Measurements from ENCODE around the gene CRHBP.
"Not testable (repeated sequence)": the region's sequence is repeated elsewhere in the genome, so short reads cannot be mapped to it uniquely, and the experiment has no call there.

CRHBP gene

DNA sequence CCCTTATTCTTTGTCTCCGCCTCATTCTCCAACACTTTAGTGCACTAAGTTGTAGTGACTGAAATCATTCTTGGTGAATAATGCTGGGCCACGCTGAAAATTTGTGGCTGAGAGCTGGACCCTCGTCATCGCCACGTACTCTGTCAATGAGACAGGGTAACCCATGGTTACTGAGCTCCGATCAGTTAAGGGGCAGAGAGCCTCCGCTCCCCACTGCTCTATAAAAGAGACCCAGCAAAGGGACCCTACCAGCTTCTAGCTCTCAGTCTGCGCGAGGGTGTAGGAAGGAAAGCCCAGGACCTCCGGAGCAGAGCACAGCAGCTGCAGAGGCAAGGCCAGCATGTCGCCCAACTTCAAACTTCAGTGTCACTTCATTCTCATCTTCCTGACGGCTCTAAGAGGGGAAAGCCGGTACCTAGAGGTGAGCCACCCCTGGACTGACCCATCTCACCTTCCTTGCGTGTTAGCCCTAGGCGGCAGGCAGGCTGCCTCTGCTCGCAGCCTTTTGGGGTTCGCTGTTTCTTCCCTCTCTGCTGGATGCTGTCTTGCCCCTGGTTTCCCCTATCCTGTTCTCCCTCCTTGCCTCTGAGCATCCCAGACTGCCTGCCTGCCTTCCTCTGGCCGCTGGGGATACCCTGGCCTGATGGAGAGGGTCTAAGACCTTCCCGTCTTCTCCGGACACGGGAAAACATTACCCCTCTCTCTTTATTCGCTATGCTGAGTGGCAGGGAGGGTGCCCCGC, at the start of gene CRHBP:
Gene CRHBP (plus strand): TSS at position 251 of the 742 bp plus-strand sequence. CDS start 90 bp downstream, at position 341.
- TF ChIP-seq, protein P1, sequence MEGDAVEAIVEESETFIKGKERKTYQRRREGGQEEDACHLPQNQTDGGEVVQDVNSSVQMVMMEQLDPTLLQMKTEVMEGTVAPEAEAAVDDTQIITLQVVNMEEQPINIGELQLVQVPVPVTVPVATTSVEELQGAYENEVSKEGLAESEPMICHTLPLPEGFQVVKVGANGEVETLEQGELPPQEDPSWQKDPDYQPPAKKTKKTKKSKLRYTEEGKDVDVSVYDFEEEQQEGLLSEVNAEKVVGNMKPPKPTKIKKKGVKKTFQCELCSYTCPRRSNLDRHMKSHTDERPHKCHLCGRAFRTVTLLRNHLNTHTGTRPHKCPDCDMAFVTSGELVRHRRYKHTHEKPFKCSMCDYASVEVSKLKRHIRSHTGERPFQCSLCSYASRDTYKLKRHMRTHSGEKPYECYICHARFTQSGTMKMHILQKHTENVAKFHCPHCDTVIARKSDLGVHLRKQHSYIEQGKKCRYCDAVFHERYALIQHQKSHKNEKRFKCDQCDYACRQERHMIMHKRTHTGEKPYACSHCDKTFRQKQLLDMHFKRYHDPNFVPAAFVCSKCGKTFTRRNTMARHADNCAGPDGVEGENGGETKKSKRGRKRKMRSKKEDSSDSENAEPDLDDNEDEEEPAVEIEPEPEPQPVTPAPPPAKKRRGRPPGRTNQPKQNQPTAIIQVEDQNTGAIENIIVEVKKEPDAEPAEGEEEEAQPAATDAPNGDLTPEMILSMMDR (IDR thresholded peaks at IDR 0.05; ENCODE audit: low read depth, low read length), result no peak
- TF ChIP-seq, protein P2, sequence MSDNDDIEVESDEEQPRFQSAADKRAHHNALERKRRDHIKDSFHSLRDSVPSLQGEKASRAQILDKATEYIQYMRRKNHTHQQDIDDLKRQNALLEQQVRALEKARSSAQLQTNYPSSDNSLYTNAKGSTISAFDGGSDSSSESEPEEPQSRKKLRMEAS (IDR thresholded peaks at IDR 0.05; ENCODE audit: low read depth, low read length), result no peak
- no peak for TF ChIP-seq POLR2A (IDR thresholded peaks at IDR 0.05; ENCODE audit: extremely low read depth, insufficient read length)
- H3K4me3 ChIP-seq (ENCODE audit: low read depth, low read length), result no peak within 1 kb of the TSS
- no peak for DNase-seq (ENCODE audit: low read depth)

DNA sequence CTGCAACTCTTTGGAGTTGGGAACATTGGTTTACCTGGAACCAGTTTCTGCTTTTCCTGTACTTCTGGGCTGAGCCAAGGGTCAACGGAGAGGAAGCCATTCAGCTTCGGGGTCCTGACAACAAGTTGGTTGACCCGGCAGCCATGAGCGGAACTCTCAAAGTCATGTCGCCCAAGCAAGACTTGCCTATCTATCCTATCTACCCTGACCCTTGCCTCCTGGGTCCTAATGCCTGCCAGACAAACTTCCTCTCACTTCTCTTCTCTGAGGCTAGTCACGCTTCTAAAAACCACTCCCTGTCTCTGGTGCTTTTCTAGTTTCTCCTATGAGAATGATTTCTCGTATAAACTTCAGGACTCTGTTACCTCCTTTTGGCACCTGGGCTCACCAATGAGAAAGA, 44.7 kb upstream of the CRHBP start:
- TF ChIP-seq, protein P2 (IDR thresholded peaks at IDR 0.05; ENCODE audit: low read depth, low read length), result no peak
- TF ChIP-seq POLR2A (IDR thresholded peaks at IDR 0.05; ENCODE audit: extremely low read depth, insufficient read length), result no peak
- TF ChIP-seq, protein P1 (IDR thresholded peaks at IDR 0.05; ENCODE audit: low read depth, low read length), result no peak
- TF ChIP-seq MYC (IDR thresholded peaks at IDR 0.05; ENCODE audit: low read depth, low read length), result no peak
- H3K4me3 ChIP-seq (ENCODE audit: low read depth, low read length), result no peak overlapping the region
- DNase-seq (ENCODE audit: low read depth), result no peak

DNA sequence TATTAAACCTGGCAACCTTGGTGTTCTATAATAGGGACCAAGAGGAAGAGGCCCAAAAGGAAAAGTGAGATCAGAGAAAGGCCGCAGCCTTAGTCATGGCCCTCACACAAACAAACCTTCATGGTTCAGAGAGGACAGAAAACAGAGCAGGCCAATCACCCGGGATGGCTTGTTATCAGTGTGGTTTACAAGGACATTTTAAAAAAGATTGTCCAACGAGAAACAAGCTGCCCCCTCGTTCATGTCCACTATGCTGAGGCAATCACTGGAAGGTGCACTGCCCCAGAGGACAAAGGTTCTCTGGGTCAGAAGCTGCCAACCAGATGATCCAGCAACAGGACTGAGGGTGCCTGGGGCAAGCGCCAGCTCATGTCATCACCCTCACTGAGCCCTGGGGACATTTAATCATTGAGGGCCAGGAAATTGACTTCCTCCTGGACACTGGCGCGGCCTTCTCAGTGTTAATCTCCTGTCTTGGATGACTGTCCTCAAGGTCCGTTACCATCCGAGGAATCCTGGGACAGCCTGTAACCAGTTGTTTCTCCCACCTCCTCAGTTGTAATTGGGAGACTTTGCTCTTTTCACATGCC, 42.4 kb upstream of the CRHBP start:
- not testable (repeated sequence) for H3K4me3 ChIP-seq (ENCODE audit: low read depth, low read length); DNase-seq (ENCODE audit: low read depth)

DNA sequence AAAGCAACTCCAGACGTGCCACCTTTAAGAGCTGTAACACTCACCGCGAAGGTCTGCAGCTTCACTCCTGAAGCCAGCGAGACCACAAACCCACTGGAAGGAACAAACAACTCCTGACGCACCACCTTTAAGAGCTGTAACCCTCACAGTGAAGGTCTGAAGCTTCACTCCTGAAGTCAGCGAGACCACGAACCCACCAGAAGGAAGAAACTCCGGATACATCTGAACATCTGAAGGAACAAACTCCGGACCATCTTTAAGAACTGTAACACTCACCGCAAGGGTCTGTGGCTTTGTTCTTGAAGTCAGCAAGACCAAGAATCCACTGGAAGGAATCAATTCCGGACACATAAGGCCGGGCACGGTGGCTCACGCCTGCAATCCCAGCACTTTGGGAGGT, 38.2 kb upstream of the CRHBP start:
- DNase-seq (ENCODE audit: low read depth); H3K4me3 ChIP-seq (ENCODE audit: low read depth, low read length): not testable (repeated sequence)

DNA sequence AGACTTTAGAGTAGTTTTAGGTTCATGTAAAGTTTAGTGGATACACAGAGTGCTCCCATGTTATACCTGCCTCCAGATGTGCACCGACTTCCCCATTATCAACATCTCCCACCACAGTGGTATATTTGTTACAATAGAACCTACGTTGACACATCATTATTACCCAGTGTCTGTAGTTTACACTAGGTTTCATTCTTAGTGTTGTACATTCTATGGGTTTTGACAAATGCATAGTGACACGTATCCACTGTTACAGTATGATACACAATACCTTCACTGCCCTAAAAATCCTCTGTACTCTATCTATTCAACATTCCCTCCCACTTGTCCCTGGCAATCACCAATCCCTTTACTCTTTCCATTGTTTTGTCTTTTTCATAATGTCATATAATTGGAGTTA, 34.3 kb upstream of the CRHBP start:
- no peak overlapping the region for H3K4me3 ChIP-seq (ENCODE audit: low read depth, low read length)
- TF ChIP-seq, protein P2 (IDR thresholded peaks at IDR 0.05; ENCODE audit: low read depth, low read length), result no peak
- TF ChIP-seq, protein P1 (IDR thresholded peaks at IDR 0.05; ENCODE audit: low read depth, low read length), result no peak
- TF ChIP-seq MYC (IDR thresholded peaks at IDR 0.05; ENCODE audit: low read depth, low read length) (no peak), POLR2A (IDR thresholded peaks at IDR 0.05; ENCODE audit: extremely low read depth, insufficient read length) (no peak)
- no peak for DNase-seq (ENCODE audit: low read depth)

DNA sequence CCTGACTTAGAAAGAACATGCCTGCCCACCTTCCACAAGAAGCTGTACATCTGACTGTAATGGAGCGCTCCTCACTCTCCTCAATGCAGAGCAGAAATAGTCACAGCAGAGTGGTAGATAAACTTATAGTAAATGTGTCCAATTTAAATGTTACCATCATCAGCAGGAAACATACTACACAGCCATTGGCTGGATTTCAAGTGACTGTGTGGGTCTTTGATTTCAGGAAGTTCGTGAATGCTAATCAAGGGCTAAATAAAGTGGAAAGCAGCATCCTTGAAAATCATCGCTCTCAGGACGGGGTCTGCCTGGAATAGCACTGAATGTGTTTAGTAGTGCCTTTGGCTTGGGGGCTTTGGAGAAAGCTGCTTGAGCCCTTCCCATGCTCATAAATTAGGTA, 32.4 kb upstream of the CRHBP start:
- no peak overlapping the region for H3K4me3 ChIP-seq (ENCODE audit: low read depth, low read length)
- no peak for DNase-seq (ENCODE audit: low read depth)
- TF ChIP-seq, protein P1 (IDR thresholded peaks at IDR 0.05; ENCODE audit: low read depth, low read length), result no peak
- TF ChIP-seq POLR2A (IDR thresholded peaks at IDR 0.05; ENCODE audit: extremely low read depth, insufficient read length) (no peak), MYC (IDR thresholded peaks at IDR 0.05; ENCODE audit: low read depth, low read length) (no peak)
- TF ChIP-seq, protein P2 (IDR thresholded peaks at IDR 0.05; ENCODE audit: low read depth, low read length), result no peak
